ENCODE measurements around the gene UGT1A4. TPM values are rescaled to one million over a fixed set of nuclear protein-coding genes. Genes with fewer than 3 reads are reported as not detected.
"Not testable (repeated sequence)": the region's sequence is repeated elsewhere in the genome, so short reads cannot be mapped to it uniquely, and the experiment has no call there.

The UGT1A4 gene
- total RNA-seq, 1 donor = not detected

GRCh38 chr2:233690444-233690843 lies 28.1 kb upstream of the UGT1A4 start:
- Histone ChIP-seq H3K27me3 (ENCODE audit: insufficient read depth, low read length) (no peaks in the 10 kb centered on the region), H3K4me1 (ENCODE audit: insufficient read depth, low read length) (no peaks in the 10 kb centered on the region), H3K9me3 (ENCODE audit: low read depth, low read length) (no peaks in the 10 kb centered on the region), H3K4me3 (ENCODE audit: low read length) (no peak overlapping the region)

GRCh38 chr2:233691443-233692433 lies 26.8 kb upstream of the UGT1A4 start:
- H3K4me1 ChIP-seq (ENCODE audit: insufficient read depth, low read length) = no peaks in the 10 kb centered on the region
- no peaks in the 10 kb centered on the region for H3K27me3 ChIP-seq (ENCODE audit: insufficient read depth, low read length)
- H3K4me3 ChIP-seq (ENCODE audit: low read length) = no peak overlapping the region
- no peaks in the 10 kb centered on the region for H3K9me3 ChIP-seq (ENCODE audit: low read depth, low read length)

GRCh38 chr2:233692648-233693047 lies 25.9 kb upstream of the UGT1A4 start, which contains the start of gene UGT1A6:
UGT1A6 (plus strand) TSS chr2:233692890; CDS start chr2:233693005, 115 bp downstream.
- Histone ChIP-seq H3K4me3 (ENCODE audit: low read length) (no peak within 1 kb of the TSS), H3K4me1 (ENCODE audit: insufficient read depth, low read length) (no peaks in the 10 kb centered on the region)

GRCh38 chr2:233693963-233694362 lies 24.6 kb upstream of the UGT1A4 start:
- H3K27me3 ChIP-seq (ENCODE audit: insufficient read depth, low read length) = no peaks in the 10 kb centered on the region
- no peak overlapping the region for H3K4me3 ChIP-seq (ENCODE audit: low read length)
- no peaks in the 10 kb centered on the region for H3K9me3 ChIP-seq (ENCODE audit: low read depth, low read length)
- H3K4me1 ChIP-seq (ENCODE audit: insufficient read depth, low read length) = no peaks in the 10 kb centered on the region

More at GRCh38 chr2:233692648-233693047, 25.9 kb upstream of the UGT1A4 start, which contains the start of gene UGT1A6:
- Histone ChIP-seq H3K9me3 (ENCODE audit: low read depth, low read length) (no peaks in the 10 kb centered on the region), H3K27me3 (ENCODE audit: insufficient read depth, low read length) (no peaks in the 10 kb centered on the region)

GRCh38 chr2:233698740-233699139 lies 19.8 kb upstream of the UGT1A4 start:
- Histone ChIP-seq H3K4me3 (ENCODE audit: low read length) (no peak overlapping the region), H3K4me1 (ENCODE audit: insufficient read depth, low read length) (no peaks in the 10 kb centered on the region), H3K9me3 (ENCODE audit: low read depth, low read length) (no peaks in the 10 kb centered on the region), H3K27me3 (ENCODE audit: insufficient read depth, low read length) (no peaks in the 10 kb centered on the region)

- Histone ChIP-seq H3K4me3 (ENCODE audit: low read length) (no peak overlapping the region), H3K27me3 (ENCODE audit: insufficient read depth, low read length) (no peaks in the 10 kb centered on the region), H3K9me3 (ENCODE audit: low read depth, low read length) (no peaks in the 10 kb centered on the region), H3K4me1 (ENCODE audit: insufficient read depth, low read length) (no peaks in the 10 kb centered on the region)
These were observed 19.0 kb upstream of the UGT1A4 start for GRCh38 chr2:233699424-233700027.

- Histone ChIP-seq H3K4me1 (ENCODE audit: insufficient read depth, low read length) (no peaks in the 10 kb centered on the region), H3K27me3 (ENCODE audit: insufficient read depth, low read length) (no peaks in the 10 kb centered on the region), H3K9me3 (ENCODE audit: low read depth, low read length) (no peaks in the 10 kb centered on the region), H3K4me3 (ENCODE audit: low read length) (no peak overlapping the region)
These were observed 18.4 kb upstream of the UGT1A4 start for GRCh38 chr2:233700028-233700635.

- H3K4me3 ChIP-seq (ENCODE audit: low read length); H3K4me1 ChIP-seq (ENCODE audit: insufficient read depth, low read length): not testable (repeated sequence)
These were observed 17.7 kb upstream of the UGT1A4 start for GRCh38 chr2:233700842-233701241.

GRCh38 chr2:233702238-233702637 lies 16.3 kb upstream of the UGT1A4 start:
- Histone ChIP-seq H3K4me1 (ENCODE audit: insufficient read depth, low read length) (no peaks in the 10 kb centered on the region), H3K4me3 (ENCODE audit: low read length) (no peak overlapping the region), H3K9me3 (ENCODE audit: low read depth, low read length) (no peaks in the 10 kb centered on the region), H3K27me3 (ENCODE audit: insufficient read depth, low read length) (no peaks in the 10 kb centered on the region)

More at GRCh38 chr2:233700842-233701241, 17.7 kb upstream of the UGT1A4 start:
- not testable (repeated sequence) for H3K27me3 ChIP-seq (ENCODE audit: insufficient read depth, low read length); H3K9me3 ChIP-seq (ENCODE audit: low read depth, low read length)

- Histone ChIP-seq H3K27me3 (ENCODE audit: insufficient read depth, low read length) (peaks cover 4% of the 10 kb centered on the region), H3K9me3 (ENCODE audit: low read depth, low read length) (no peaks in the 10 kb centered on the region), H3K4me1 (ENCODE audit: insufficient read depth, low read length) (no peaks in the 10 kb centered on the region), H3K4me3 (ENCODE audit: low read length) (no peak overlapping the region)
These were observed 12.5 kb upstream of the UGT1A4 start for GRCh38 chr2:233705911-233706506.

- Histone ChIP-seq H3K9me3 (ENCODE audit: low read depth, low read length) (no peaks in the 10 kb centered on the region), H3K4me1 (ENCODE audit: insufficient read depth, low read length) (no peaks in the 10 kb centered on the region), H3K4me3 (ENCODE audit: low read length) (no peak overlapping the region), H3K27me3 (ENCODE audit: insufficient read depth, low read length) (peaks cover 4% of the 10 kb centered on the region)
These were observed 11.8 kb upstream of the UGT1A4 start for GRCh38 chr2:233706720-233707119.

GRCh38 chr2:233707940-233708644 lies 10.4 kb upstream of the UGT1A4 start:
- no peaks in the 10 kb centered on the region for H3K4me1 ChIP-seq (ENCODE audit: insufficient read depth, low read length)
- peaks cover 4% of the 10 kb centered on the region for H3K27me3 ChIP-seq (ENCODE audit: insufficient read depth, low read length)
- H3K4me3 ChIP-seq (ENCODE audit: low read length) = no peak overlapping the region
- no peaks in the 10 kb centered on the region for H3K9me3 ChIP-seq (ENCODE audit: low read depth, low read length)

- no peaks in the 10 kb centered on the region for H3K4me1 ChIP-seq (ENCODE audit: insufficient read depth, low read length)
- no peaks in the 10 kb centered on the region for H3K9me3 ChIP-seq (ENCODE audit: low read depth, low read length)
- H3K27me3 ChIP-seq (ENCODE audit: insufficient read depth, low read length) = peaks cover 4% of the 10 kb centered on the region
- no peak overlapping the region for H3K4me3 ChIP-seq (ENCODE audit: low read length)
These were observed 9.6 kb upstream of the UGT1A4 start for GRCh38 chr2:233708942-233709341.

GRCh38 chr2:233711312-233712008 lies 7.1 kb upstream of the UGT1A4 start:
- Histone ChIP-seq H3K27me3 (ENCODE audit: insufficient read depth, low read length) (peaks cover 7% of the 10 kb centered on the region), H3K4me3 (ENCODE audit: low read length) (no peak overlapping the region), H3K4me1 (ENCODE audit: insufficient read depth, low read length) (no peaks in the 10 kb centered on the region), H3K9me3 (ENCODE audit: low read depth, low read length) (no peaks in the 10 kb centered on the region)
